ENCODE data around the gene SGSM1.

DNA sequence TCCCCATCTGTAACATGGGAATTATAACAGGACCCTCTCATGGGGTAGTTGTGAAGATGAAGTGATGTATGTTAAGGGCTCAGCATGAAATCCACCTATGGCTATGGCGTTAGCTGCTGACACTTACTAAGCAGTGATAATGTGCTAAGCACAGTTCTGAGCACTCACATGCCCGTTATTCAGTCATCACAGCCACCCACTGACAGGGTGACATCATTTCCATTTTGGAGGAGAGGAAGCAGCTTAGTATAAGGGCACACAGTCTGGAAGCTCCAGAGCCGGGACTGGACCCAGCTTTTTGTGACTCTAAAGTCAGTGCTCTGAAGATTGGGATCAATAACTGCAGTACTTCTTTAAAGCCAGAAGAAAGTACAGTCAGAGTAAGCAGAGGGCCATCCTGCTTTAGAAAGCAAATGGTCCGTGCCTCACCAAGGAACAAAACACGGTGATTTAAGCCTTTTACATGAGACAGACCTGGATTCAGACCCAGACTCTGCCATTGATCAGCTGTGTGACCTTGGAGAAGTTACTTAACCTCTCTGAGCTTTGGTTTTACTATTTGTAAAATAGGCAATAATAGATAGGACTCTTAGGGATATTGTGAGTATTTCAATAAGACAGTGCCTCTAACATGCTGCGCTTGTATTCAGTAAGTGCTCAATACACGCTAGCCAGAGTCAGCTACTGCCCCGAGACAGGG, 61.5 kb downstream of the SGSM1 start:
- TF ChIP-seq KLF13 (tag; IDR thresholded peaks at IDR 0.05; ENCODE audit: borderline replicate concordance, low read depth) (no peak), POLR2A (conservative IDR thresholded peaks at IDR 0.05) (no peak), ZNF354B (CRISPR knock-in tag; IDR thresholded peaks at IDR 0.05) (no peak), PTBP1 (IDR thresholded peaks at IDR 0.05; ENCODE audit: low read depth, low read length) (no peak), MYNN (IDR thresholded peaks at IDR 0.05) (no peak), MYNN (CRISPR knock-in tag; IDR thresholded peaks at IDR 0.05) (no peak), PRMT5 (CRISPR knock-in tag; IDR thresholded peaks at IDR 0.05) (no peak), POLR2AphosphoS5 (IDR thresholded peaks at IDR 0.05; ENCODE audit: control insufficient read depth, insufficient read depth, low read depth, low read length) (no peak), RAD21 (CRISPR knock-in tag; conservative IDR thresholded peaks at IDR 0.05 in 1 of 2, IDR thresholded peaks at IDR 0.05 in 1 of 2) (no peak)
- TF ChIP-seq, protein P1, sequence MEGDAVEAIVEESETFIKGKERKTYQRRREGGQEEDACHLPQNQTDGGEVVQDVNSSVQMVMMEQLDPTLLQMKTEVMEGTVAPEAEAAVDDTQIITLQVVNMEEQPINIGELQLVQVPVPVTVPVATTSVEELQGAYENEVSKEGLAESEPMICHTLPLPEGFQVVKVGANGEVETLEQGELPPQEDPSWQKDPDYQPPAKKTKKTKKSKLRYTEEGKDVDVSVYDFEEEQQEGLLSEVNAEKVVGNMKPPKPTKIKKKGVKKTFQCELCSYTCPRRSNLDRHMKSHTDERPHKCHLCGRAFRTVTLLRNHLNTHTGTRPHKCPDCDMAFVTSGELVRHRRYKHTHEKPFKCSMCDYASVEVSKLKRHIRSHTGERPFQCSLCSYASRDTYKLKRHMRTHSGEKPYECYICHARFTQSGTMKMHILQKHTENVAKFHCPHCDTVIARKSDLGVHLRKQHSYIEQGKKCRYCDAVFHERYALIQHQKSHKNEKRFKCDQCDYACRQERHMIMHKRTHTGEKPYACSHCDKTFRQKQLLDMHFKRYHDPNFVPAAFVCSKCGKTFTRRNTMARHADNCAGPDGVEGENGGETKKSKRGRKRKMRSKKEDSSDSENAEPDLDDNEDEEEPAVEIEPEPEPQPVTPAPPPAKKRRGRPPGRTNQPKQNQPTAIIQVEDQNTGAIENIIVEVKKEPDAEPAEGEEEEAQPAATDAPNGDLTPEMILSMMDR (IDR thresholded peaks at IDR 0.05 in 2 of 3, conservative IDR thresholded peaks at IDR 0.05 in 1 of 3; ENCODE audit: insufficient read depth in 2 of 3, low read depth in 1 of 3, low read length in 3 of 3), result no peak
- TF ChIP-seq, protein P2, sequence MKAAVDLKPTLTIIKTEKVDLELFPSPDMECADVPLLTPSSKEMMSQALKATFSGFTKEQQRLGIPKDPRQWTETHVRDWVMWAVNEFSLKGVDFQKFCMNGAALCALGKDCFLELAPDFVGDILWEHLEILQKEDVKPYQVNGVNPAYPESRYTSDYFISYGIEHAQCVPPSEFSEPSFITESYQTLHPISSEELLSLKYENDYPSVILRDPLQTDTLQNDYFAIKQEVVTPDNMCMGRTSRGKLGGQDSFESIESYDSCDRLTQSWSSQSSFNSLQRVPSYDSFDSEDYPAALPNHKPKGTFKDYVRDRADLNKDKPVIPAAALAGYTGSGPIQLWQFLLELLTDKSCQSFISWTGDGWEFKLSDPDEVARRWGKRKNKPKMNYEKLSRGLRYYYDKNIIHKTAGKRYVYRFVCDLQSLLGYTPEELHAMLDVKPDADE (conservative IDR thresholded peaks at IDR 0.05; ENCODE audit: control insufficient read depth, low read depth, low read length), result no peak
- TF ChIP-seq, protein P3, sequence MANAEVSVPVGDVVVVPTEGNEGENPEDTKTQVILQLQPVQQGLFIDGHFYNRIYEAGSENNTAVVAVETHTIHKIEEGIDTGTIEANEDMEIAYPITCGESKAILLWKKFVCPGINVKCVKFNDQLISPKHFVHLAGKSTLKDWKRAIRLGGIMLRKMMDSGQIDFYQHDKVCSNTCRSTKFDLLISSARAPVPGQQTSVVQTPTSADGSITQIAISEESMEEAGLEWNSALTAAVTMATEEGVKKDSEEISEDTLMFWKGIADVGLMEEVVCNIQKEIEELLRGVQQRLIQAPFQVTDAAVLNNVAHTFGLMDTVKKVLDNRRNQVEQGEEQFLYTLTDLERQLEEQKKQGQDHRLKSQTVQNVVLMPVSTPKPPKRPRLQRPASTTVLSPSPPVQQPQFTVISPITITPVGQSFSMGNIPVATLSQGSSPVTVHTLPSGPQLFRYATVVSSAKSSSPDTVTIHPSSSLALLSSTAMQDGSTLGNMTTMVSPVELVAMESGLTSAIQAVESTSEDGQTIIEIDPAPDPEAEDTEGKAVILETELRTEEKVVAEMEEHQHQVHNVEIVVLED (CRISPR knock-in tag; IDR thresholded peaks at IDR 0.05), result no peak
- TF ChIP-seq, protein P4, sequence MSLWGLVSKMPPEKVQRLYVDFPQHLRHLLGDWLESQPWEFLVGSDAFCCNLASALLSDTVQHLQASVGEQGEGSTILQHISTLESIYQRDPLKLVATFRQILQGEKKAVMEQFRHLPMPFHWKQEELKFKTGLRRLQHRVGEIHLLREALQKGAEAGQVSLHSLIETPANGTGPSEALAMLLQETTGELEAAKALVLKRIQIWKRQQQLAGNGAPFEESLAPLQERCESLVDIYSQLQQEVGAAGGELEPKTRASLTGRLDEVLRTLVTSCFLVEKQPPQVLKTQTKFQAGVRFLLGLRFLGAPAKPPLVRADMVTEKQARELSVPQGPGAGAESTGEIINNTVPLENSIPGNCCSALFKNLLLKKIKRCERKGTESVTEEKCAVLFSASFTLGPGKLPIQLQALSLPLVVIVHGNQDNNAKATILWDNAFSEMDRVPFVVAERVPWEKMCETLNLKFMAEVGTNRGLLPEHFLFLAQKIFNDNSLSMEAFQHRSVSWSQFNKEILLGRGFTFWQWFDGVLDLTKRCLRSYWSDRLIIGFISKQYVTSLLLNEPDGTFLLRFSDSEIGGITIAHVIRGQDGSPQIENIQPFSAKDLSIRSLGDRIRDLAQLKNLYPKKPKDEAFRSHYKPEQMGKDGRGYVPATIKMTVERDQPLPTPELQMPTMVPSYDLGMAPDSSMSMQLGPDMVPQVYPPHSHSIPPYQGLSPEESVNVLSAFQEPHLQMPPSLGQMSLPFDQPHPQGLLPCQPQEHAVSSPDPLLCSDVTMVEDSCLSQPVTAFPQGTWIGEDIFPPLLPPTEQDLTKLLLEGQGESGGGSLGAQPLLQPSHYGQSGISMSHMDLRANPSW (CRISPR knock-in tag; IDR thresholded peaks at IDR 0.05), result no peak
